GM23248 (cell line): ENCODE results near the gene KRTAP4-9. TPM values are rescaled to one million over a fixed set of nuclear protein-coding genes. Genes with fewer than 3 reads are reported as not detected.
"Not testable (repeated sequence)": the region's sequence is repeated elsewhere in the genome, so short reads cannot be mapped to it uniquely, and the experiment has no call there.

Experiments
- DNase-seq: peaks from one replicate; pipeline ENCODE4 v3.0.0-alpha.2; 2015
- H2AFZ ChIP-seq: fragments of 200-600 bp; sonication (generic); 2 replicates; pipeline ENCODE4 v1.6.1; 2016; ENCODE audit warnings: antibody characterized with exemption
- H3F3A ChIP-seq: fragments of 200-600 bp; sonication (generic); 2 replicates; pipeline ENCODE4 v1.6.1; 2016; ENCODE audit warnings: mild to moderate bottlenecking, antibody characterized with exemption, mixed run types; ENCODE audit not compliant: insufficient read depth
- H3K27ac ChIP-seq: fragments of 200-600 bp; sonication (generic); 2 replicates; pipeline ENCODE4 v1.5.1; 2016; ENCODE audit warnings: mild to moderate bottlenecking
- H3K27me3 ChIP-seq: fragments of 200-600 bp; sonication (generic); replicated peaks from 2 replicates; pipeline ENCODE4 v1.6.1; 2016; ENCODE audit warnings: mild to moderate bottlenecking; ENCODE audit not compliant: insufficient read depth
- H3K36me3 ChIP-seq: fragments of 200-600 bp; sonication (generic); 2 replicates; pipeline ENCODE4 v1.6.1; 2016; ENCODE audit warnings: low read depth, mild to moderate bottlenecking
- H3K4me1 ChIP-seq: fragments of 200-600 bp; sonication (generic); 2 replicates; pipeline ENCODE4 v1.6.1; 2016; ENCODE audit warnings: mild to moderate bottlenecking; ENCODE audit not compliant: insufficient read depth
- H3K4me2 ChIP-seq: fragments of 200-600 bp; sonication (generic); one replicate; pipeline ENCODE4 v1.6.1; 2016; ENCODE audit warnings: mild to moderate bottlenecking; ENCODE audit not compliant: unreplicated experiment
- H3K4me3 ChIP-seq: fragments of 200-600 bp; sonication (generic); 2 replicates; pipeline ENCODE4 v1.5.1; 2016; ENCODE audit warnings: mild to moderate bottlenecking
- H3K79me2 ChIP-seq: fragments of 200-600 bp; sonication (generic); 2 replicates; pipeline ENCODE4 v1.6.1; 2016; ENCODE audit warnings: mild to moderate bottlenecking; ENCODE audit not compliant: insufficient read depth
- H3K9ac ChIP-seq: fragments of 200-600 bp; sonication (generic); 2 replicates; pipeline ENCODE4 v1.6.1; 2016; ENCODE audit warnings: mild to moderate bottlenecking
- H3K9me2 ChIP-seq: fragments of 200-600 bp; sonication (generic); 2 replicates; pipeline ENCODE4 v1.6.1; 2016; ENCODE audit warnings: mixed run types, mild to moderate bottlenecking, moderate library complexity; ENCODE audit not compliant: insufficient read depth
- H3K9me3 ChIP-seq: fragments of 200-600 bp; sonication (generic); one replicate; pipeline ENCODE4 v1.6.1; 2017; ENCODE audit warnings: low read depth
- H4K20me1 ChIP-seq: fragments of 200-600 bp; sonication (generic); 2 replicates; pipeline ENCODE4 v1.6.0; 2016; ENCODE audit not compliant: insufficient read depth
- EZH2 ChIP-seq: fragments of 200-600 bp; sonication (generic); IDR thresholded peaks from 2 replicates; pipeline ENCODE4 v1.6.1; 2018; ENCODE audit warnings: antibody characterized with exemption, mild to moderate bottlenecking; ENCODE audit not compliant: insufficient read depth, poor library complexity, severe bottlenecking
- EZH2phosphoT487 ChIP-seq: fragments of 200-600 bp; sonication (generic); IDR thresholded peaks from 2 replicates; pipeline ENCODE4 v1.6.1; 2018; ENCODE audit warnings: antibody characterized with exemption, moderate library complexity, mild to moderate bottlenecking, low read depth; ENCODE audit not compliant: insufficient read depth
- WGBS, 2 experiments: methylation state at CpG; one replicate each; pipeline ENCODE4 v1.1.6; 2015 to 2017; ENCODE audit warnings: low lambda C conversion rate in 2 of 2, low coverage in 1 of 2; ENCODE audit errors: missing lambda C conversion rate in 2 of 2; 5-methylcytosine and 5-hydroxymethylcytosine counted together
- in situ Hi-C: fragments of 300-500 bp; cut with MboI; formaldehyde crosslinking; loops from 2 replicates; pipeline ENCODE4 v1.15.0; 2020
- polyA plus RNA-seq: library from polyadenylated mRNA; unstranded; fragments of >200 nt; fragmentation: Nextera tagmentation; extraction: Ambion mirVana; gene quantifications from 2 replicates; pipeline ENCODE4 v1.2.1, GENCODE V29; 2016
- total RNA-seq: library from RNA; depleted of rRNA; stranded (reverse); fragments of >200 nt; shearing (Covaris generic); gene quantifications from 2 replicates; pipeline ENCODE4 v1.2.3, GENCODE V29; 2014

Gene KRTAP4-9
- total and polyA plus RNA-seq, 2 experiments from 2014 or later, result 0.51 TPM; not detected in 1

- TF ChIP-seq EZH2phosphoT487, result no peak
- TF ChIP-seq EZH2, result no peak
- WGBS, 2 experiments, result 86 to 88% methylated on average over 2 of the region's 2 CpGs
- DNase-seq, result no peak
- no peak overlapping the region for H3K9ac ChIP-seq
- in situ Hi-C loops, result no loop called here
- H3K27me3 ChIP-seq, result no peaks in the 10 kb centered on the region
- no peak overlapping the region for H3K4me3 ChIP-seq
- H2AFZ ChIP-seq, result no peak overlapping the region
- no peak overlapping the region for H3K27ac ChIP-seq
- no peaks in the 10 kb centered on the region for H3K9me2 ChIP-seq
- H3K36me3 ChIP-seq, result no peaks in the 10 kb centered on the region
- H3K79me2 ChIP-seq, result no peaks in the 10 kb centered on the region
- no peak overlapping the region for H3K4me2 ChIP-seq
- H3K4me1 ChIP-seq, result no peaks in the 10 kb centered on the region
- H4K20me1 ChIP-seq, result no peaks in the 10 kb centered on the region
- no peaks in the 10 kb centered on the region for H3K9me3 ChIP-seq
- no peaks in the 10 kb centered on the region for H3F3A ChIP-seq
Measured at GRCh38 chr17:41147531-41148204, 42.5 kb downstream of the KRTAP4-9 start.

GRCh38 chr17:41148971-41149651, 43.9 kb downstream of the KRTAP4-9 start:
- H3K4me1 ChIP-seq, H3K9me3 ChIP-seq, H3K9me2 ChIP-seq, H3K4me2 ChIP-seq, H2AFZ ChIP-seq, H3K27ac ChIP-seq, in situ Hi-C loops, H3K36me3 ChIP-seq, H3F3A ChIP-seq, H3K27me3 ChIP-seq, H3K79me2 ChIP-seq, DNase-seq, H3K4me3 ChIP-seq, H3K9ac ChIP-seq, H4K20me1 ChIP-seq: not testable (repeated sequence)
- 74 to 75% methylated on average over 10 of the region's 10 CpGs for WGBS, 2 experiments

- 43 to 72% methylated on average over 2 of the region's 2 CpGs for WGBS, 2 experiments
- H3K27ac ChIP-seq, result no peak within 1 kb of the TSS
- in situ Hi-C loops, result no loop called here
- H3K9me3 ChIP-seq, result no peaks in the 10 kb centered on the region
- H3K9ac ChIP-seq, result no peak within 1 kb of the TSS
- H3K79me2 ChIP-seq, result no peaks in the 10 kb centered on the region
- no peaks in the 10 kb centered on the region for H3K9me2 ChIP-seq
- TF ChIP-seq EZH2 (no peak), EZH2phosphoT487 (no peak)
- no peak for DNase-seq
- H2AFZ ChIP-seq, result no peak within 1 kb of the TSS
- no peak within 1 kb of the TSS for H3K4me3 ChIP-seq
- no peaks in the 10 kb centered on the region for H3K27me3 ChIP-seq
- H3K4me2 ChIP-seq, result no peak within 1 kb of the TSS
- no peaks in the 10 kb centered on the region for H3K36me3 ChIP-seq
- no peaks in the 10 kb centered on the region for H3F3A ChIP-seq
- H4K20me1 ChIP-seq, result no peaks in the 10 kb centered on the region
- H3K4me1 ChIP-seq, result no peaks in the 10 kb centered on the region
Measured at GRCh38 chr17:41149652-41149985, 44.4 kb downstream of the KRTAP4-9 start, which contains the start of gene KRTAP4-5. Gene KRTAP4-5 (minus strand): TSS chr17:41149825. CDS start chr17:41149767, 58 bp downstream.

GRCh38 chr17:41150026-41150425, 44.8 kb downstream of the KRTAP4-9 start:
- no peak overlapping the region for H3K27ac ChIP-seq
- H4K20me1 ChIP-seq, result no peaks in the 10 kb centered on the region
- in situ Hi-C loops, result no loop called here
- H3K4me1 ChIP-seq, result no peaks in the 10 kb centered on the region
- H3F3A ChIP-seq, result no peaks in the 10 kb centered on the region
- no peaks in the 10 kb centered on the region for H3K27me3 ChIP-seq
- WGBS, 2 experiments, result 88 to 92% methylated on average over 4 of the region's 4 CpGs
- no peaks in the 10 kb centered on the region for H3K9me2 ChIP-seq
- no peak overlapping the region for H3K4me2 ChIP-seq
- no peaks in the 10 kb centered on the region for H3K9me3 ChIP-seq
- H3K4me3 ChIP-seq, result no peak overlapping the region
- TF ChIP-seq EZH2phosphoT487 (no peak), EZH2 (no peak)
- DNase-seq, result no peak
- H2AFZ ChIP-seq, result no peak overlapping the region
- H3K9ac ChIP-seq, result no peak overlapping the region
- no peaks in the 10 kb centered on the region for H3K79me2 ChIP-seq
- no peaks in the 10 kb centered on the region for H3K36me3 ChIP-seq

- H3K4me2 ChIP-seq, result no peak overlapping the region
- no peaks in the 10 kb centered on the region for H3K27me3 ChIP-seq
- H3K27ac ChIP-seq, result no peak overlapping the region
- no peaks in the 10 kb centered on the region for H3K9me3 ChIP-seq
- H3K9ac ChIP-seq, result no peak overlapping the region
- WGBS, 2 experiments, result 73 to 76% methylated on average over 2 of the region's 2 CpGs
- H3K4me3 ChIP-seq, result no peak overlapping the region
- DNase-seq, result no peak
- no peaks in the 10 kb centered on the region for H3K4me1 ChIP-seq
- no peaks in the 10 kb centered on the region for H4K20me1 ChIP-seq
- H3F3A ChIP-seq, result no peaks in the 10 kb centered on the region
- TF ChIP-seq EZH2 (no peak), EZH2phosphoT487 (no peak)
- in situ Hi-C loops, result no loop called here
- no peak overlapping the region for H2AFZ ChIP-seq
- H3K79me2 ChIP-seq, result no peaks in the 10 kb centered on the region
- no peaks in the 10 kb centered on the region for H3K36me3 ChIP-seq
- no peaks in the 10 kb centered on the region for H3K9me2 ChIP-seq
Measured at GRCh38 chr17:41151525-41151924, 46.3 kb downstream of the KRTAP4-9 start.
